GM18868 (cell line): ENCODE data around the gene DNAJC30.
A peak's percentile ranks its signal among the peaks of the same experiment; 100 is the strongest.
"Not testable (repeated sequence)": the region's sequence is repeated elsewhere in the genome, so short reads cannot be mapped to it uniquely, and the experiment has no call there.

ENCODE experiments used
- ATAC-seq: cut with Tn5 transposase; IDR thresholded peaks from one replicate; pipeline ENCODE4 v1.9.1; 2021; ENCODE audit warnings: mild to moderate bottlenecking, moderate library complexity; ENCODE audit not compliant: unreplicated experiment

Gene DNAJC30

GRCh38 chr7:73683056-73683787, at the start of gene DNAJC30, which contains the start of gene BUD23:
Gene DNAJC30, minus strand, starts transcription at chr7:73683453. Its CDS starts 30 bp downstream, at chr7:73683423.
Gene BUD23, plus strand, starts transcription at chr7:73683597. Its CDS starts 29 bp downstream, at chr7:73683626.
- peak; percentile 92 for ATAC-seq

- no peak for ATAC-seq
These were observed 49.1 kb upstream of the DNAJC30 start for GRCh38 chr7:73732397-73732796.

GRCh38 chr7:73730485-73730884, 47.2 kb upstream of the DNAJC30 start:
- ATAC-seq: no peak

GRCh38 chr7:73728551-73728950, 45.3 kb upstream of the DNAJC30 start:
- ATAC-seq: no peak

- no peak for ATAC-seq
These were observed 44.7 kb upstream of the DNAJC30 start for GRCh38 chr7:73727952-73728351.

GRCh38 chr7:73726083-73726466, 42.8 kb upstream of the DNAJC30 start:
- ATAC-seq: no peak

- no peak for ATAC-seq
These were observed 40.6 kb upstream of the DNAJC30 start for GRCh38 chr7:73723813-73724212.

- no peak for ATAC-seq
These were observed 39.5 kb upstream of the DNAJC30 start for GRCh38 chr7:73722785-73723184.

- ATAC-seq: not testable (repeated sequence)
These were observed 38.9 kb upstream of the DNAJC30 start for GRCh38 chr7:73722182-73722581.

GRCh38 chr7:73721377-73721817, 38.1 kb upstream of the DNAJC30 start:
- no peak for ATAC-seq

GRCh38 chr7:73720443-73720842, 37.2 kb upstream of the DNAJC30 start:
- ATAC-seq: not testable (repeated sequence)

- ATAC-seq: no peak
These were observed 36.5 kb upstream of the DNAJC30 start for GRCh38 chr7:73719806-73720169.

- peak; percentile 46 for ATAC-seq
These were observed 35.9 kb upstream of the DNAJC30 start, which contains the start of gene STX1A for GRCh38 chr7:73718905-73719805. Gene STX1A, minus strand, starts transcription at chr7:73719669. Its CDS starts 38 bp downstream, at chr7:73719631.

GRCh38 chr7:73718438-73718881, 35.2 kb upstream of the DNAJC30 start:
- no peak for ATAC-seq

GRCh38 chr7:73717991-73718405, 34.7 kb upstream of the DNAJC30 start:
- ATAC-seq: peak; percentile 44

GRCh38 chr7:73717025-73717807, 34.0 kb upstream of the DNAJC30 start:
- ATAC-seq: no peak

GRCh38 chr7:73716318-73716890, 33.2 kb upstream of the DNAJC30 start:
- no peak for ATAC-seq

GRCh38 chr7:73715648-73716317, 32.5 kb upstream of the DNAJC30 start:
- ATAC-seq: peak; percentile 57

- not testable (repeated sequence) for ATAC-seq
These were observed 30.1 kb upstream of the DNAJC30 start for GRCh38 chr7:73713319-73713718.

GRCh38 chr7:73712773-73713172, 29.5 kb upstream of the DNAJC30 start:
- ATAC-seq: no peak
